ENCODE measurements around the gene FAM111A.

The FAM111A gene

DNA sequence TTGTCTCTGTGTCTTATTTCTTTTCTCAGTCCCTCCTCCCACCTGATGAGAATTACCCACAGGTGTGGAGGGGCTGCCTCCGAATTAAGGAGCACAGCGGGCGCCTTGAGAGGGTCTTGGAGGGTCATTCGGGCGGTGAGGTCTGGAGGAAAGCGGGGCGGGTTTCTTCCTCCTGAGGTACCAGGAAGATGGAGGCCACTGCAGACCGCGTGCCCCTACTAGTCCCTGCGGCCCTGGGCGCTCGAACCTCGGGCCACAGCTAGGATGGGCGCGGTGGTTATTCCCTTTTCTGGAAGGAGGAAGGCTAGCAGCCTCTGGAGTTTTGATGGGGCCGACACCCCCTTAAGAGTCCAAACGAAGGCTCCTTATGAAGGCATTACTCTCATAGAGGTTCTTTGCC, 5.5 kb upstream of the FAM111A start:
- in situ Hi-C loops (cut with MboI; ENCODE audit: low pct_unique_long_range_greater_than_20kb, low sequenced_read_pairs, unreplicated experiment), result loop anchor here (25.0 kb wide), 1 partner anchor 475 kb away; no protein-coding TSS in a partner anchor
- no peak for DNase-seq (ENCODE audit: low spot score)
- TF ChIP-seq, protein P1, sequence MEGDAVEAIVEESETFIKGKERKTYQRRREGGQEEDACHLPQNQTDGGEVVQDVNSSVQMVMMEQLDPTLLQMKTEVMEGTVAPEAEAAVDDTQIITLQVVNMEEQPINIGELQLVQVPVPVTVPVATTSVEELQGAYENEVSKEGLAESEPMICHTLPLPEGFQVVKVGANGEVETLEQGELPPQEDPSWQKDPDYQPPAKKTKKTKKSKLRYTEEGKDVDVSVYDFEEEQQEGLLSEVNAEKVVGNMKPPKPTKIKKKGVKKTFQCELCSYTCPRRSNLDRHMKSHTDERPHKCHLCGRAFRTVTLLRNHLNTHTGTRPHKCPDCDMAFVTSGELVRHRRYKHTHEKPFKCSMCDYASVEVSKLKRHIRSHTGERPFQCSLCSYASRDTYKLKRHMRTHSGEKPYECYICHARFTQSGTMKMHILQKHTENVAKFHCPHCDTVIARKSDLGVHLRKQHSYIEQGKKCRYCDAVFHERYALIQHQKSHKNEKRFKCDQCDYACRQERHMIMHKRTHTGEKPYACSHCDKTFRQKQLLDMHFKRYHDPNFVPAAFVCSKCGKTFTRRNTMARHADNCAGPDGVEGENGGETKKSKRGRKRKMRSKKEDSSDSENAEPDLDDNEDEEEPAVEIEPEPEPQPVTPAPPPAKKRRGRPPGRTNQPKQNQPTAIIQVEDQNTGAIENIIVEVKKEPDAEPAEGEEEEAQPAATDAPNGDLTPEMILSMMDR (IDR thresholded peaks at IDR 0.05; ENCODE audit: extremely low read depth, insufficient read depth, missing control alignments), result no peak

DNA sequence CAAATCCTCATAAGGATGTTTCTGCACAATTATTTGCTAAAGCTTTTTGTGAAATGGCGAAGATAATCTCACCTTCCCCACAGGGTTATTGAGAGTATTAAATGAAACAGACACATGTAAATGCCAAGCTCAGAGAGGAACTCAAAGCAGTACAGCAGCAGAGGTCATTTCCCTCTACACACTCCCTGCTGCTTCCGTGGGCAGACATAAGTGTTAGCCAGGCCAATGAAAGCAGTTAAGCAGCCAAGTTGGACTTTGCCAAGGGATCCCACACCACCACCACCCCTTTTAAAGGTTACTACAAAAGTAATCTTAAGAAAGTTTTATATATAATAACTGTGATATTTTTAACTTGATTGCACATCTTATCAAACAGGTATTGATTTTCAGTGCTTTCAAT, 4.0 kb upstream of the FAM111A start:
- TF ChIP-seq, protein P1 (IDR thresholded peaks at IDR 0.05; ENCODE audit: extremely low read depth, insufficient read depth, missing control alignments), result no peak
- in situ Hi-C loops (cut with MboI; ENCODE audit: low pct_unique_long_range_greater_than_20kb, low sequenced_read_pairs, unreplicated experiment), result loop anchor here (25.0 kb wide), 1 partner anchor 476 kb away; no protein-coding TSS in a partner anchor
- DNase-seq (ENCODE audit: low spot score), result no peak

GRCh38 chr11:59141191-59141590, 1.5 kb upstream of the FAM111A start:
- TF ChIP-seq, protein P1 (IDR thresholded peaks at IDR 0.05; ENCODE audit: extremely low read depth, insufficient read depth, missing control alignments), result no peak
- in situ Hi-C loops (cut with MboI; ENCODE audit: low pct_unique_long_range_greater_than_20kb, low sequenced_read_pairs, unreplicated experiment), result loop anchor here (25.0 kb wide), 1 partner anchor 479 kb away; no protein-coding TSS in a partner anchor
- no peak for DNase-seq (ENCODE audit: low spot score)

- TF ChIP-seq, protein P1 (IDR thresholded peaks at IDR 0.05; ENCODE audit: extremely low read depth, insufficient read depth, missing control alignments), result no peak
- DNase-seq (ENCODE audit: low spot score), result no peak
- in situ Hi-C loops (cut with MboI; ENCODE audit: low pct_unique_long_range_greater_than_20kb, low sequenced_read_pairs, unreplicated experiment), result loop anchor here (25.0 kb wide), 1 partner anchor 480 kb away; no protein-coding TSS in a partner anchor
These were observed 789 bp upstream of the FAM111A start for GRCh38 chr11:59141673-59142460.

DNA sequence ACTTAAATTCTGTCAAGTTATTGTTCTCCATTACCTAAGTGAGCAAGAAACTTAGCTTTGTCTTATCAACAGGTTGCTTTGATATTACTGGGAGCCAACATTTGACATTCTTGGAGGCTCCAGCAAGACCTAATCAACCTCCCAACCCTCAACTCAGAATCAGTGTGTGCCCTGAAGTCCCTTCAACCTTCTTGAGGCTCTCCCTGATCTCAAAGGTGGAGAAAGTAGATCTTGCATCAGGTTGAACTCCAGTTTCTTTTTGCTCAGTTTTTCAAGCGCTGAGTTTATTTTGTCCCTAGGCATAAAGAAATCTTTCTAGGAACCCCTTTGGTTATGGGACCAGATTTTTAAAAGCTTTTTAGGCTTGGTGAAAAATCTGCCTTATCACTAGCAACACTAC, 1.4 kb downstream of the FAM111A start:
- TF ChIP-seq, protein P1 (IDR thresholded peaks at IDR 0.05; ENCODE audit: extremely low read depth, insufficient read depth, missing control alignments), result no peak
- DNase-seq (ENCODE audit: low spot score), result no peak
- in situ Hi-C loops (cut with MboI; ENCODE audit: low pct_unique_long_range_greater_than_20kb, low sequenced_read_pairs, unreplicated experiment), result loop anchor here (25.0 kb wide), 1 partner anchor 482 kb away; no protein-coding TSS in a partner anchor

- peak; percentile 88 for DNase-seq (ENCODE audit: low spot score)
- TF ChIP-seq, protein P1 (IDR thresholded peaks at IDR 0.05; ENCODE audit: extremely low read depth, insufficient read depth, missing control alignments), result peak; percentile 36
- in situ Hi-C loops (cut with MboI; ENCODE audit: low pct_unique_long_range_greater_than_20kb, low sequenced_read_pairs, unreplicated experiment), result loop anchor here (25.0 kb wide), 1 partner anchor 482 kb away; no protein-coding TSS in a partner anchor
These were observed 2.1 kb downstream of the FAM111A start for GRCh38 chr11:59144579-59145345.
